Activated CD4-positive, CD25-positive, alpha-beta regulatory T cell treated with anti-CD3 and anti-CD28 coated beads, Interleukin-2, amount 50 U/mL, for 72 hours (primary cell): Measurements from ENCODE around the gene CENPP.
"Not testable (repeated sequence)": the region's sequence is repeated elsewhere in the genome, so short reads cannot be mapped to it uniquely, and the experiment has no call there.

Source experiments
- DNase-seq: peaks from one replicate; pipeline ENCODE4 v3.0.0; 2021

CENPP gene

GRCh38 chr9:92384375-92384774, 58.6 kb downstream of the CENPP start:
- no peak for DNase-seq

- no peak for DNase-seq
These were observed 59.2 kb downstream of the CENPP start for GRCh38 chr9:92385001-92385400.

GRCh38 chr9:92385477-92385876, 59.7 kb downstream of the CENPP start:
- no peak for DNase-seq

- DNase-seq = no peak
These were observed 60.2 kb downstream of the CENPP start for GRCh38 chr9:92385953-92386352.

GRCh38 chr9:92392690-92393089, 66.9 kb downstream of the CENPP start:
- DNase-seq = no peak

- DNase-seq = no peak
These were observed 67.9 kb downstream of the CENPP start for GRCh38 chr9:92393686-92394085.

GRCh38 chr9:92395617-92396016, 69.9 kb downstream of the CENPP start:
- DNase-seq = no peak

GRCh38 chr9:92397853-92398252, 72.1 kb downstream of the CENPP start:
- DNase-seq = no peak

GRCh38 chr9:92402360-92402759, 76.6 kb downstream of the CENPP start:
- no peak for DNase-seq

- no peak for DNase-seq
These were observed 77.3 kb downstream of the CENPP start for GRCh38 chr9:92402826-92403745.

- no peak for DNase-seq
These were observed 78.5 kb downstream of the CENPP start, which contains the start of gene OGN for GRCh38 chr9:92404042-92404836. TSS of gene OGN (minus strand) at chr9:92404578. CDS start at chr9:92403407, 1,171 bp downstream.

GRCh38 chr9:92405818-92406217, 80.1 kb downstream of the CENPP start:
- no peak for DNase-seq

- no peak for DNase-seq
These were observed 80.7 kb downstream of the CENPP start for GRCh38 chr9:92406477-92406876.

- DNase-seq = no peak
These were observed 82.1 kb downstream of the CENPP start for GRCh38 chr9:92407818-92408217.

- DNase-seq = no peak
These were observed 83.2 kb downstream of the CENPP start for GRCh38 chr9:92408747-92409478.

GRCh38 chr9:92411157-92411556, 85.4 kb downstream of the CENPP start:
- DNase-seq = not testable (repeated sequence)

- no peak for DNase-seq
These were observed 88.8 kb downstream of the CENPP start for GRCh38 chr9:92414566-92414965.

GRCh38 chr9:92422611-92423338, 97.0 kb downstream of the CENPP start:
- no peak for DNase-seq

- no peak for DNase-seq
These were observed 97.9 kb downstream of the CENPP start for GRCh38 chr9:92423612-92424011.

- no peak for DNase-seq
These were observed 98.6 kb downstream of the CENPP start, which contains the start of gene OMD for GRCh38 chr9:92424340-92424739. TSS of gene OMD (minus strand) at chr9:92424471. CDS start at chr9:92417558, 6,913 bp downstream.

- DNase-seq = no peak
These were observed 99.7 kb downstream of the CENPP start for GRCh38 chr9:92425474-92425873.

- no peak for DNase-seq
These were observed 100.9 kb downstream of the CENPP start for GRCh38 chr9:92426501-92427145.
